Endothelial cell of umbilical vein (primary cell): ENCODE results near the gene GNMT. TPM values are rescaled to one million over a fixed set of nuclear protein-coding genes. Genes with fewer than 3 reads are reported as not detected.

ENCODE experiments used
- BruUV-seq: library from RNA; stranded (reverse); fragments of 400-500 nt; replicated peaks from 2 replicates; lab custom pipeline; 2021; lab: Mats Ljungman, UMichigan
- CTCF ChIA-PET: fragments of 300-600, 350-600 bp; sonication (Branson Sonifier 250); formaldehyde crosslinking; loops from one replicate; lab custom pipeline; 2021; ENCODE audit warnings: antibody characterized with exemption, inconsistent platforms; lab: Charles Lee
- POLR2A ChIA-PET: fragments of 300-600, 350-600 bp; sonication (Branson Sonifier 250); formaldehyde crosslinking; loops from one replicate; lab custom pipeline; 2021; ENCODE audit warnings: antibody characterized with exemption, inconsistent platforms; lab: Charles Lee
- DNase-seq: peaks from one replicate; pipeline ENCODE4 v3.0.0-alpha.2; 2011; ENCODE audit warnings: low read depth, low spot score
- FAIRE-seq: peaks from 2 replicates; lab custom pipeline; 2011; peaks lifted over from hg19 to GRCh38; lab: Jason Lieb, UNC
- H2AFZ ChIP-seq: 2 replicates; pipeline ENCODE4 v1.6.0; 2012; ENCODE audit warnings: low read depth, low read length, control low read depth, inconsistent platforms
- H3K27ac ChIP-seq: 2 replicates; pipeline ENCODE4 v1.5.1; 2011; ENCODE audit warnings: low read depth, mild to moderate bottlenecking, control low read depth, low read length, moderate library complexity; ENCODE audit not compliant: insufficient read depth
- H3K27me3 ChIP-seq, 2 experiments: 2 replicates each; pipeline versions ENCODE4 v1.6.0 to v1.6.1; 2011; ENCODE audit warnings: low read length in 2 of 2, mixed read lengths in 1 of 2; ENCODE audit not compliant: control insufficient read depth in 2 of 2, insufficient read depth in 2 of 2
- H3K36me3 ChIP-seq, 2 experiments: 2 replicates in 1 of 2; 3 replicates in 1 of 2; pipeline ENCODE4 v1.5.1; 2011; ENCODE audit warnings: low read length in 2 of 2, mild to moderate bottlenecking in 1 of 2, moderate library complexity in 1 of 2; ENCODE audit not compliant: control insufficient read depth in 2 of 2, insufficient read depth in 2 of 2; ENCODE audit errors: extremely low read depth in 1 of 2
- H3K4me1 ChIP-seq: 3 replicates; pipeline ENCODE4 v1.5.1; 2011; ENCODE audit warnings: mild to moderate bottlenecking, low read length; ENCODE audit not compliant: control insufficient read depth, insufficient read depth; ENCODE audit errors: extremely low read depth
- H3K4me2 ChIP-seq: 2 replicates; pipeline ENCODE4 v1.6.1; 2011; ENCODE audit warnings: low read length, control low read depth, mixed read lengths; ENCODE audit not compliant: insufficient read depth
- H3K4me3 ChIP-seq, 3 experiments: fragments of 200-600 bp in 1 of 3; sonication (generic), shearing (Covaris generic) in 1 of 3; replicated peaks in 1 of 3; 2 replicates each; pipeline ENCODE4 v1.5.1; 2011 to 2016; ENCODE audit warnings: control low read depth in 3 of 3, low read length in 3 of 3, mild to moderate bottlenecking in 2 of 3, inconsistent platforms in 1 of 3, low read depth in 1 of 3, moderate library complexity in 1 of 3; ENCODE audit not compliant: insufficient read depth in 1 of 3
- H3K79me2 ChIP-seq: 2 replicates; pipeline ENCODE4 v1.6.0; 2012; ENCODE audit warnings: low read length, inconsistent platforms; ENCODE audit not compliant: control insufficient read depth, insufficient read depth
- H3K9ac ChIP-seq: replicated peaks from 2 replicates; pipeline ENCODE3; 2011; ENCODE audit warnings: low read length, control low read depth; ENCODE audit not compliant: insufficient read depth; ENCODE audit errors: extremely low read depth
- H3K9me1 ChIP-seq: replicated peaks from 3 replicates; pipeline ENCODE4 v1.6.0; 2011; ENCODE audit warnings: mild to moderate bottlenecking, low read length; ENCODE audit not compliant: control insufficient read depth, insufficient read depth; ENCODE audit errors: extremely low read depth
- H3K9me3 ChIP-seq: replicated peaks from 2 replicates; pipeline ENCODE4 v1.5.1; 2012; ENCODE audit warnings: low read length, inconsistent platforms; ENCODE audit not compliant: control insufficient read depth, insufficient read depth
- H4K20me1 ChIP-seq: replicated peaks from 2 replicates; pipeline ENCODE3; 2011; ENCODE audit warnings: mild to moderate bottlenecking, low read length; ENCODE audit not compliant: control insufficient read depth, insufficient read depth; ENCODE audit errors: extremely low read depth
- EZH2 ChIP-seq: IDR thresholded peaks from 2 replicates; pipeline ENCODE4 v1.6.1; 2012; ENCODE audit warnings: borderline replicate concordance, low read depth, mild to moderate bottlenecking, moderate library complexity, low read length, inconsistent platforms; ENCODE audit not compliant: severe bottlenecking
- FOS ChIP-seq: IDR thresholded peaks from 2 replicates; pipeline ENCODE4 v1.6.1; 2011; ENCODE audit warnings: mild to moderate bottlenecking, low read length, moderate library complexity, borderline replicate concordance; ENCODE audit not compliant: insufficient read depth
- GATA2 ChIP-seq: IDR thresholded peaks from 2 replicates; pipeline ENCODE4 v1.7.0; 2011; ENCODE audit warnings: low read depth, mild to moderate bottlenecking, moderate library complexity, mixed read lengths, low read length; ENCODE audit not compliant: insufficient read length, insufficient read depth
- JUN ChIP-seq: IDR thresholded peaks from 2 replicates; pipeline ENCODE4 v1.6.1; 2011; ENCODE audit warnings: borderline replicate concordance, low read depth; ENCODE audit not compliant: insufficient read length, insufficient read depth
- MYC ChIP-seq: IDR thresholded peaks from one replicate; pipeline ENCODE4 v1.6.1; 2011; ENCODE audit warnings: mild to moderate bottlenecking, low read depth, low read length
- POLR2A ChIP-seq: IDR thresholded peaks from 2 replicates; pipeline ENCODE4 v1.6.1; 2012; ENCODE audit warnings: low read depth, mild to moderate bottlenecking, control low read depth, low read length
- POLR2AphosphoS5 ChIP-seq: IDR thresholded peaks from 2 replicates; pipeline ENCODE4 v1.6.1; 2012; ENCODE audit warnings: low read depth, mild to moderate bottlenecking, control low read depth, low read length, moderate library complexity; ENCODE audit not compliant: insufficient read depth
- dilution Hi-C: fragments of 300-500 bp; cut with MboI; formaldehyde crosslinking; loops from one replicate; pipeline ENCODE4 v1.15.0; 2019; ENCODE audit warnings: low sequenced_read_pairs; ENCODE audit not compliant: extremely low pct_ligation_motif_present
- intact Hi-C: fragments of 100-400 bp; cut with micrococcal nuclease; formaldehyde crosslinking; loops from one replicate; pipeline ENCODE4 v1.10.0; 2022
- polyA plus RNA-seq, 4 experiments: library from polyadenylated mRNA; depleted of rRNA in 3 of 4; stranded (reverse) in 3 of 4; unstranded in 1 of 4; fragments of >200 nt; gene quantifications; 2 replicates each; pipeline versions ENCODE4 v1.2.1 to v1.2.3, GENCODE V29; 2011 to 2012; ENCODE audit warnings: missing spikeins in 1 of 4
- total RNA-seq: library from RNA; stranded (reverse); gene quantifications from 2 replicates; pipeline ENCODE4 v1.2.3, GENCODE V29; 2021
- TF ChIP-seq, protein P1 (sequence below): IDR thresholded peaks from 2 replicates; pipeline ENCODE4 v1.6.1; 2011; ENCODE audit not compliant: insufficient read depth, insufficient read length
- TF ChIP-seq, protein P2 (sequence below), 2 donors: IDR thresholded peaks; 1 replicate in 1 of 2; 2 replicates in 1 of 2; pipeline ENCODE4 v1.5.1; 2011; ENCODE audit warnings: low read length in 2 of 2, mild to moderate bottlenecking in 2 of 2, moderate library complexity in 2 of 2, control low read depth in 1 of 2, inconsistent platforms in 1 of 2, low read depth in 1 of 2; ENCODE audit not compliant: insufficient read depth in 1 of 2; ENCODE audit errors: extremely low read depth in 1 of 2

Gene GNMT
- total and polyA plus RNA-seq, 2 donors (not counting 3 experiments of a cell fraction or from before 2014, with no cell fraction given): 0.41 to 1.2 TPM

DNA sequence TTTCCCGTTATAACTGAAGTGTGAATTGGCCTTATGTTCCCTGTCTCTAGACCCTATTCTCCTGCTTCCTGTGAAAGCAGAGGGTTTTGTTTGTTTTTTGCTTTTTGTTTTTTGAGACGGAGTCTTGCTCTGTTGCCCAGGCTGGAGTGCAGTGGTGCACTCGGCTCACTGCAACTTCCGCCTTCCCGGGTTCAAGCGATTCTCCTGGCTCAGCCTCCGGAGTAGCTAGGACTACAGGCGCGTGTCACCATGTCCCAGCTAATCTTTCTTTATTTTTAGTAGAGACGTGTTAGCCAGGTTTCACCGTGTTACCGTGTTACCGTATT is 674 bp upstream of the GNMT start:
- Histone ChIP-seq H3K4me1 (peaks cover 10% of the 10 kb centered on the region), H3K4me2 (peak overlapping the region; percentile 72), H3K27me3 (no peaks in the 10 kb centered on the region), H3K4me3 (peak overlapping the region in 2 of 3 experiments; percentile 10 to 38), H3K9ac (no peak overlapping the region), H3K79me2 (no peaks in the 10 kb centered on the region), H3K36me3 (peaks cover 0 to 9% of the 10 kb centered on the region in 2 experiments), H3K9me1 (no peaks in the 10 kb centered on the region), H3K27ac (no peak overlapping the region), H2AFZ (peak overlapping the region; percentile 44), H3K9me3 (no peaks in the 10 kb centered on the region), H4K20me1 (no peaks in the 10 kb centered on the region)
- FAIRE-seq (no peak), DNase-seq (no peak)
- ChIA-PET POLR2A (no interaction called here), CTCF (interaction anchor here (2.8 kb wide), 1 partner anchor 184 kb away, joined by 9 read pairs; no protein-coding TSS in a partner anchor)
- intact Hi-C loops (loop anchor here (2.0 to 5.0 kb wide), 4 partner anchors 19 to 59 kb away; partner anchors contain the start of genes CNPY3, KLHDC3, MEA1 and PEX6), dilution Hi-C loops (no loop called here)
- BruUV-seq: no TSS peak
- TF ChIP-seq, protein P1, sequence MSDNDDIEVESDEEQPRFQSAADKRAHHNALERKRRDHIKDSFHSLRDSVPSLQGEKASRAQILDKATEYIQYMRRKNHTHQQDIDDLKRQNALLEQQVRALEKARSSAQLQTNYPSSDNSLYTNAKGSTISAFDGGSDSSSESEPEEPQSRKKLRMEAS: no peak
- no peak for TF ChIP-seq MYC
- TF ChIP-seq POLR2A: no peak
- TF ChIP-seq GATA2: no peak
- TF ChIP-seq JUN: no peak
- no peak for TF ChIP-seq EZH2
- TF ChIP-seq FOS: no peak
- TF ChIP-seq, protein P2, sequence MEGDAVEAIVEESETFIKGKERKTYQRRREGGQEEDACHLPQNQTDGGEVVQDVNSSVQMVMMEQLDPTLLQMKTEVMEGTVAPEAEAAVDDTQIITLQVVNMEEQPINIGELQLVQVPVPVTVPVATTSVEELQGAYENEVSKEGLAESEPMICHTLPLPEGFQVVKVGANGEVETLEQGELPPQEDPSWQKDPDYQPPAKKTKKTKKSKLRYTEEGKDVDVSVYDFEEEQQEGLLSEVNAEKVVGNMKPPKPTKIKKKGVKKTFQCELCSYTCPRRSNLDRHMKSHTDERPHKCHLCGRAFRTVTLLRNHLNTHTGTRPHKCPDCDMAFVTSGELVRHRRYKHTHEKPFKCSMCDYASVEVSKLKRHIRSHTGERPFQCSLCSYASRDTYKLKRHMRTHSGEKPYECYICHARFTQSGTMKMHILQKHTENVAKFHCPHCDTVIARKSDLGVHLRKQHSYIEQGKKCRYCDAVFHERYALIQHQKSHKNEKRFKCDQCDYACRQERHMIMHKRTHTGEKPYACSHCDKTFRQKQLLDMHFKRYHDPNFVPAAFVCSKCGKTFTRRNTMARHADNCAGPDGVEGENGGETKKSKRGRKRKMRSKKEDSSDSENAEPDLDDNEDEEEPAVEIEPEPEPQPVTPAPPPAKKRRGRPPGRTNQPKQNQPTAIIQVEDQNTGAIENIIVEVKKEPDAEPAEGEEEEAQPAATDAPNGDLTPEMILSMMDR (IDR thresholded peaks at IDR 0.05; ENCODE audit: extremely low read depth in 1 of 2, insufficient read depth in 1 of 2, low read depth in 1 of 2, low read length in 2 of 2): no peak
- TF ChIP-seq POLR2AphosphoS5: no peak
